HG02981 (cell line): Measurements from ENCODE around the gene VPS35L.

Source experiments
- ATAC-seq: cut with Tn5 transposase; IDR thresholded peaks from one replicate; pipeline ENCODE4 v1.9.1; 2021; ENCODE audit warnings: mild to moderate bottlenecking, moderate library complexity; ENCODE audit not compliant: unreplicated experiment

Gene VPS35L

GRCh38 chr16:19741354-19741753 is 185.9 kb downstream of the VPS35L start:
- no peak for ATAC-seq

GRCh38 chr16:19743816-19744159 is 188.3 kb downstream of the VPS35L start:
- no peak for ATAC-seq

- no peak for ATAC-seq
Observed at GRCh38 chr16:19744670-19745069, 189.2 kb downstream of the VPS35L start.

GRCh38 chr16:19745286-19746010 is 189.9 kb downstream of the VPS35L start:
- ATAC-seq = no peak

GRCh38 chr16:19746561-19746960 is 191.1 kb downstream of the VPS35L start:
- ATAC-seq = no peak

GRCh38 chr16:19748389-19749168 is 193.1 kb downstream of the VPS35L start:
- ATAC-seq = no peak

- no peak for ATAC-seq
Observed at GRCh38 chr16:19749571-19750080, 194.1 kb downstream of the VPS35L start.
